Activated naive CD8-positive, alpha-beta T cell (primary cell): ENCODE measurements around the gene WNK1.
"Not testable (repeated sequence)": the region's sequence is repeated elsewhere in the genome, so short reads cannot be mapped to it uniquely, and the experiment has no call there.

Experiments
- H3K27ac Mint-ChIP-seq: one replicate; pipeline ENCODE4 v1.8.0; 2021; ENCODE audit warnings: mixed read lengths
- H3K27me3 Mint-ChIP-seq: one replicate; pipeline ENCODE4 v1.8.0; 2021; ENCODE audit warnings: mixed read lengths
- H3K36me3 Mint-ChIP-seq: one replicate; pipeline ENCODE4 v1.8.0; 2021; ENCODE audit warnings: mixed read lengths
- H3K4me1 Mint-ChIP-seq: one replicate; pipeline ENCODE4 v1.8.0; 2021; ENCODE audit warnings: low read depth, mixed read lengths
- H3K4me3 Mint-ChIP-seq: one replicate; pipeline ENCODE4 v1.8.0; 2021; ENCODE audit warnings: mild to moderate bottlenecking, mixed read lengths
- H3K9me3 Mint-ChIP-seq: one replicate; pipeline ENCODE4 v1.8.0; 2021; ENCODE audit warnings: low read depth, mixed read lengths

WNK1 gene

DNA sequence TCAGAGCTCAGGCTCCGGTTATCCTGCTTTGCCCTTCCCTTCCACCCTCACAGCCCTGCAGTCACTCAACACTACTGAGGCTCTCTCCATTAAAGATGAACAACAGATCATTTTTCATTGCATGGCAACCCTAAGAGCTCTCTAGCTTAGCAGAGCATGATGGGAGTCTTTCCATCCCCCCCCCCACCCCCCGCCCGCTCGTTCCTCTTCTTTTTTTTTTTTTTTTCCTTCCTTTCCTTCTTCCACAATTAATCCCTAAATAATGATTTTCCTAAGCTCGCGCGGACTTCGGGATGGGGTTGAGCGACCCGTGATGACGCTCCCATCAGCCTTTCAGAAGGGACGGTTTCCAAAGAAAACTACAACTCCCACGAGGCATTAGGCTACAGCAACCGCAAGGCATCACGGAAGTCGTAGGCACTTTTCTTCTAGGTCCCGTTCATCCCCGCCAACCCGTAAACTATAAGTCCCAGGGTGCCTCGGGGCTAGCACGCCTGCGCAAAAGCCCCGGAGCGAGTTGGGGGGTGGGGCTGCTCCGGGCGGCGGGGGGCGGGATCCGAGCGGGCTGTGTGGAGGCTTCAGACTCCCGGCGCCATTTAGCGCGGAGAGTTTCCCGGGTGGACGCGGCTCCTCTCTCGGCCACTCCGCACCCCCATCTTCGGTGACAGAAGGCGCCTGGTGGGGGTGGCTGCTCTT is at the start of gene WNK1:
Gene WNK1, plus strand, starts transcription at position 581 of the 696 bp plus-strand sequence. CDS start 987 bp downstream, outside the sequence.
- H3K4me1 Mint-ChIP-seq, result peaks cover 25% of the 10 kb centered on the region
- H3K27me3 Mint-ChIP-seq, result no peaks in the 10 kb centered on the region
- H3K27ac Mint-ChIP-seq, result peak within 1 kb of the TSS; percentile 93

DNA sequence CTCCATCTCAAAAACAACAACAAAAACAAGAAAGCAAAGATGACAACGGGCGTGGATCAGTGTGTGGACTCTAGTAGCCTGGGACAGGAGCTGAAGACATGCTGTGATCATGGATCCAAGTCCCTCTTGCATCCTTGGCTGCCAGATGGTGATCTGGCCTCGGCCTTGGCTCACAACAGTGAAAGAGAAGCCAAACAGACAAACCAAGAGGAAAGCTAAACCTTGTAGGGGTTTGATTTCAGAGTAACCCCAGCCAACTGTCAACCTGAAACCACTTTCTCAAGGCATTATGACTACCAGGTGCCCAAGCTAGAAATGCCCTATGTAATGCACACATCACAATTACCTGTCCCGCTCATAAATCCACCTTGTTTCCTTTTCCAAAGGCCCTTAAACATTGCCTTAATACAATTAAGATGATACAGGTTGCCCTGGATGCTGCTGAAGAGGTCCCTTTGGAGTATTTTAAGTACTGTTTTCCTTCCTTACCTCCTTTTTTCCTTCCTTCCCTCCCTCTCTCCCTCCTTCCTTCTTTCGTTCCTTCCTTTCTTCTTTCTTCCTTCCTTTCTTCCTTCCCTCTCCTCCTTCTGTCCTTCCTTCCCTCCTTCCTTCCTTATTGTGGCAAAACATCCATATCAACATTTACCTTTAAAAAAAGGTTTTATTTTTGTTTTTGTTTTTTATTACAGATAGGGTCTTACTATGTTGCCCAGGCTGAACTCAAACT is 47.7 kb upstream of the WNK1 start:
- Mint-ChIP-seq H3K27ac (no peak overlapping the region), H3K4me1 (peaks cover 16% of the 10 kb centered on the region), H3K27me3 (no peaks in the 10 kb centered on the region), H3K4me3 (no peak overlapping the region), H3K9me3 (no peaks in the 10 kb centered on the region), H3K36me3 (no peaks in the 10 kb centered on the region)

More for the DNA sequence above, at the start of gene WNK1:
- peak within 1 kb of the TSS; percentile 95 for H3K4me3 Mint-ChIP-seq
- no peaks in the 10 kb centered on the region for H3K9me3 Mint-ChIP-seq
- peaks cover 4% of the 10 kb centered on the region for H3K36me3 Mint-ChIP-seq

DNA sequence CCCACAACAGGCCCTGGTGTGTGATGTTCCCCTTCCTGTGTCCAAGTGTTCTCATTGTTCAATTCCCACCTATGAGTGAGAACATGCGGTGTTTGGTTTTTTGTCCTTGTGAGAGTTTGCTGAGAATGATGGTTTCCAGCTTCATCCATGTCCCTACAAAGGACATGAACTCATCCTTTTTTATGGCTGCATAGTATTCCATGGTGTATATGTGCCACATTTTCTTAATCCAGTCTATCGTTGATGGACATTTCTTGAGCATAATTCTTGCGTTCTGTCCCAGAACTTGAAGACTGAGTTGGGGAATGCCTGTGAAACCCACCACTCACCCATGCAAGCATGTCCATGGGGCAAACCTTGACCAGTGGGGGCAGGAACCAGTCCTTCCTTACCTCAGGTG is 44.3 kb upstream of the WNK1 start:
- not testable (repeated sequence) for H3K9me3 Mint-ChIP-seq, H3K4me3 Mint-ChIP-seq, H3K27ac Mint-ChIP-seq, H3K36me3 Mint-ChIP-seq, H3K27me3 Mint-ChIP-seq
- peaks cover 16% of the 10 kb centered on the region for H3K4me1 Mint-ChIP-seq

- peaks cover 22% of the 10 kb centered on the region for H3K4me1 Mint-ChIP-seq
- H3K9me3 Mint-ChIP-seq, result no peaks in the 10 kb centered on the region
- H3K27me3 Mint-ChIP-seq, result no peaks in the 10 kb centered on the region
- no peaks in the 10 kb centered on the region for H3K36me3 Mint-ChIP-seq
- no peak overlapping the region for H3K27ac Mint-ChIP-seq
- no peak overlapping the region for H3K4me3 Mint-ChIP-seq
Observed at GRCh38 chr12:709455-710020, 42.8 kb upstream of the WNK1 start.

GRCh38 chr12:712172-712863 is 40.1 kb upstream of the WNK1 start:
- no peaks in the 10 kb centered on the region for H3K27me3 Mint-ChIP-seq
- H3K27ac Mint-ChIP-seq, result peak overlapping the region; percentile 4
- H3K4me3 Mint-ChIP-seq, result no peak overlapping the region
- no peaks in the 10 kb centered on the region for H3K36me3 Mint-ChIP-seq
- H3K9me3 Mint-ChIP-seq, result no peaks in the 10 kb centered on the region
- H3K4me1 Mint-ChIP-seq, result peaks cover 33% of the 10 kb centered on the region

GRCh38 chr12:713281-713875 is 39.0 kb upstream of the WNK1 start:
- peak overlapping the region; percentile 79 for H3K27ac Mint-ChIP-seq
- peak overlapping the region; percentile 56 for H3K4me3 Mint-ChIP-seq
- no peaks in the 10 kb centered on the region for H3K27me3 Mint-ChIP-seq
- H3K9me3 Mint-ChIP-seq, result no peaks in the 10 kb centered on the region
- H3K4me1 Mint-ChIP-seq, result peaks cover 36% of the 10 kb centered on the region
- H3K36me3 Mint-ChIP-seq, result no peaks in the 10 kb centered on the region

- no peaks in the 10 kb centered on the region for H3K27me3 Mint-ChIP-seq
- H3K36me3 Mint-ChIP-seq, result peaks cover 3% of the 10 kb centered on the region
- peak overlapping the region; percentile 87 for H3K27ac Mint-ChIP-seq
- H3K4me1 Mint-ChIP-seq, result peaks cover 55% of the 10 kb centered on the region
- no peaks in the 10 kb centered on the region for H3K9me3 Mint-ChIP-seq
- peak overlapping the region; percentile 44 for H3K4me3 Mint-ChIP-seq
Observed at GRCh38 chr12:716506-716905, 35.9 kb upstream of the WNK1 start.

GRCh38 chr12:718756-719102 is 33.6 kb upstream of the WNK1 start:
- Mint-ChIP-seq H3K27me3 (no peaks in the 10 kb centered on the region), H3K4me3 (peak overlapping the region; percentile 20), H3K27ac (peak overlapping the region; percentile 66), H3K4me1 (peaks cover 55% of the 10 kb centered on the region), H3K9me3 (no peaks in the 10 kb centered on the region), H3K36me3 (peaks cover 3% of the 10 kb centered on the region)

- Mint-ChIP-seq H3K36me3 (peaks cover 3% of the 10 kb centered on the region), H3K4me1 (peaks cover 64% of the 10 kb centered on the region)
Observed at GRCh38 chr12:720231-720941, 32.0 kb upstream of the WNK1 start.

DNA sequence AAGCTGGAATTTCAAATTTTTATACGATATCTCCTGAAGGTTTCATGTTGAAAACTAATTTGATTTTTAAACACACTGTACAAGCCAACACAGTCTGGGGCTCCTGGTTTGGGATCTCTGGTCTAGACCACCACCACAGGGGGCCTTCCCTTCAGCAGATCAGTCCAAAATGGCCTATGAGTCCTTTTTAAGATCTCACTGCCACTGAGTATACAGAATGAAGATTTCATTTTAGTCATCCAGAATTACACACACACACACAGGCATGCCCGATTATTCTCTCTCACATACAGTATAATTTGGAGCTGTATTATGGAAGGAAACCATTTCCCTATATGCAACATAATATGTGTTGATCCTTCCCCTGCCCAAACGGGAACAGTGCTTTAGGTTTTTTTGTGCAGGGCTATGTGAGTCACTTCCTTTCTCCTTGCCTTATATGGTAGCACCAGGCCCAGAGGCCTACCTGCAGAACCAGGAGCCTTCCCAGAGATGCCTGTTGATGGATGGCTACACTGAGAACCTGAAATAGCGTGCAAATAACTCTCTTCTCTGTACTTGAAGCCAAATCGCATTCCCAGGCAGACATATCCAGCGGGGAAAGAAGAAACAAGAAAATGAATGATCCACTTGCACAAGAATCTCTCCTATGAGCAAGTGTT is 28.1 kb upstream of the WNK1 start:
- H3K9me3 Mint-ChIP-seq, result no peaks in the 10 kb centered on the region
- peaks cover 84% of the 10 kb centered on the region for H3K4me1 Mint-ChIP-seq
- peak overlapping the region; percentile 83 for H3K27ac Mint-ChIP-seq
- H3K27me3 Mint-ChIP-seq, result no peaks in the 10 kb centered on the region
- peaks cover 3% of the 10 kb centered on the region for H3K36me3 Mint-ChIP-seq
- peak overlapping the region; percentile 57 for H3K4me3 Mint-ChIP-seq

More at GRCh38 chr12:720231-720941, 32.0 kb upstream of the WNK1 start:
- Mint-ChIP-seq H3K27me3 (no peaks in the 10 kb centered on the region), H3K27ac (peak overlapping the region; percentile 83), H3K4me3 (peak overlapping the region; percentile 51), H3K9me3 (no peaks in the 10 kb centered on the region)

DNA sequence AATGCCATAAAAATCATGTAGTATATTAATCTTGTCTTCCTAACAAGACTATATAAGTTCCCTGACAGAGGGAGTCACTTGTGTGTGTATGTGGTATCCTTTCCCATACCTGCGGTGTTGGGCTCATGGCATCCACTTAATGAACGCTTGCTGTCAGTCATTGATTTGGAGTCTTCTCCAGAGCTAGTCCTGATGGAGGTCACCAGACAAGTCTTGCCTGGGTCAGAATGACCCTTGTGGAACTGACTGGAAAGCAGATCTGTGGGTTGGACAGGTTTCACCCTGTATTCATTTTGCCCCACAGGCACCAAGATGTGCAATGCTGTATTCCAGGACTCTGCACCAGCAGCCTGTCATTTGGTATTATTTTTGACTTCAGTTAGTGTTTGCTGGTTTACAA is 27.3 kb upstream of the WNK1 start:
- H3K4me1 Mint-ChIP-seq, result peaks cover 83% of the 10 kb centered on the region

GRCh38 chr12:726281-727140 is 25.9 kb upstream of the WNK1 start:
- Mint-ChIP-seq H3K4me1 (peaks cover 84% of the 10 kb centered on the region), H3K27me3 (no peaks in the 10 kb centered on the region), H3K27ac (peak overlapping the region; percentile 84), H3K36me3 (no peaks in the 10 kb centered on the region), H3K9me3 (peaks cover 5% of the 10 kb centered on the region), H3K4me3 (peak overlapping the region; percentile 35)

More for the DNA sequence above, 27.3 kb upstream of the WNK1 start:
- Mint-ChIP-seq H3K27me3 (no peaks in the 10 kb centered on the region), H3K9me3 (no peaks in the 10 kb centered on the region), H3K4me3 (no peak overlapping the region), H3K36me3 (peaks cover 3% of the 10 kb centered on the region), H3K27ac (no peak overlapping the region)

DNA sequence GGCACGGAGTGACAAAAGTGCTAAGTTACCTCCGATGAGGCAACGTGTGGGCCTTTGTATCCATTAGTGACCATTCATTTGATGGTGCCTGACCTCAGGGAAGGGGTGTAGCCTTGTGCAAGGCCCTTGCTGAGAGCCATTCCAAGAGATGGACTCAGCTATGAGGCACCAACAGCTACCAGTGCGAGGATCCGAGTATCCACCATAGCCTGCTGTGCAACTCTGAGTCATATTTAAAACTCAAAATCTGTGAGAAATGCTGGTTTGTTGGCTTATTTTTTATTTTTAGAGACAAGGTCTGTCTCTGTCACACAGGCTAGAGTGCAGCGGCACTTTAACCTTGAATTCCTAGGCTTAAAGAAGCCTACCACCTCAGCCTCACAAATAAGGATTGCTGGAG is 25.1 kb upstream of the WNK1 start:
- Mint-ChIP-seq H3K4me3 (no peak overlapping the region), H3K4me1 (peaks cover 80% of the 10 kb centered on the region), H3K36me3 (no peaks in the 10 kb centered on the region), H3K9me3 (peaks cover 5% of the 10 kb centered on the region), H3K27ac (peak overlapping the region; percentile 18), H3K27me3 (no peaks in the 10 kb centered on the region)
